Body of pancreas (tissue), 4 donors: ENCODE data around the gene CDC42EP3. TPM values are rescaled to one million over a fixed set of nuclear protein-coding genes. Genes with fewer than 3 reads are reported as not detected.
A peak's percentile ranks its signal among the peaks of the same experiment; 100 is the strongest.

ENCODE experiments used
- ATAC-seq: fragments of 150-250 bp; one replicate; pipeline ENCODE4 v1.9.1; 2016
- DNase-seq, 4 donors: peaks; one replicate each; pipeline ENCODE4 v3.0.0-alpha.2; 2019
- H3K27ac ChIP-seq, 4 donors: fragments of 200-600 bp; sonication (generic); 1 replicate in 3 of 4; 2 replicates in 1 of 4; pipeline versions ENCODE4 v1.5.1 to v1.6.1; 2016 to 2019; ENCODE audit warnings: mild to moderate bottlenecking in 1 of 4, mixed read lengths in 1 of 4, moderate library complexity in 1 of 4
- H3K27me3 ChIP-seq, 2 donors: fragments of 200-600 bp; sonication (generic); one replicate each; pipeline ENCODE4 v1.6.0; 2016; ENCODE audit warnings: mild to moderate bottlenecking in 1 of 2
- H3K36me3 ChIP-seq, 2 donors: fragments of 200-600 bp; sonication (generic); replicated peaks in 1 of 2; 2 replicates each; pipeline ENCODE4 v1.5.1; 2016; ENCODE audit warnings: low read depth in 2 of 2; ENCODE audit not compliant: insufficient read depth in 1 of 2
- H3K4me1 ChIP-seq: fragments of 200-600 bp; sonication (generic); one replicate; pipeline ENCODE4 v1.6.0; 2016
- H3K4me3 ChIP-seq, 2 donors: fragments of 200-600 bp; sonication (generic); 1 replicate in 1 of 2; 2 replicates in 1 of 2; pipeline ENCODE4 v1.5.1; 2016 to 2019
- H3K9me3 ChIP-seq, 3 donors: fragments of 200-600 bp; sonication (generic); 1 replicate in 2 of 3; 2 replicates in 1 of 3; pipeline ENCODE4 v1.5.1; 2016
- POLR2A ChIP-seq, 3 donors: fragments of 450-650 bp; IDR thresholded peaks; one replicate each; pipeline ENCODE4 v1.6.1; 2016; ENCODE audit warnings: antibody characterized with exemption in 3 of 3, mild to moderate bottlenecking in 2 of 3
- WGBS, 2 donors: methylation state at CpG; one replicate each; pipeline ENCODE4 v1.1.5; 2017; 5-methylcytosine and 5-hydroxymethylcytosine counted together
- intact Hi-C: fragments of 100-400 bp; cut with DNase I; formaldehyde crosslinking; loops from one replicate; pipeline ENCODE4 v1.15.1; 2023
- total RNA-seq, 2 donors: library from RNA; depleted of rRNA; stranded (reverse); fragments of >200 nt; gene quantifications; one replicate each; pipeline ENCODE4 v1.1.0, GENCODE V29; 2016
- TF ChIP-seq, protein P1 (sequence below), 7 experiments: fragments of 450-650 bp in 4 of 7; fragments of 200-600 bp in 3 of 7; sonication (generic) in 3 of 7; IDR thresholded peaks; one replicate each; pipeline ENCODE4 v1.5.1; 2016 to 2019; ENCODE audit warnings: antibody characterized with exemption in 7 of 7

Gene CDC42EP3
- total RNA-seq, 2 donors from 2014 or later: 5.3 to 7.8 TPM

DNA sequence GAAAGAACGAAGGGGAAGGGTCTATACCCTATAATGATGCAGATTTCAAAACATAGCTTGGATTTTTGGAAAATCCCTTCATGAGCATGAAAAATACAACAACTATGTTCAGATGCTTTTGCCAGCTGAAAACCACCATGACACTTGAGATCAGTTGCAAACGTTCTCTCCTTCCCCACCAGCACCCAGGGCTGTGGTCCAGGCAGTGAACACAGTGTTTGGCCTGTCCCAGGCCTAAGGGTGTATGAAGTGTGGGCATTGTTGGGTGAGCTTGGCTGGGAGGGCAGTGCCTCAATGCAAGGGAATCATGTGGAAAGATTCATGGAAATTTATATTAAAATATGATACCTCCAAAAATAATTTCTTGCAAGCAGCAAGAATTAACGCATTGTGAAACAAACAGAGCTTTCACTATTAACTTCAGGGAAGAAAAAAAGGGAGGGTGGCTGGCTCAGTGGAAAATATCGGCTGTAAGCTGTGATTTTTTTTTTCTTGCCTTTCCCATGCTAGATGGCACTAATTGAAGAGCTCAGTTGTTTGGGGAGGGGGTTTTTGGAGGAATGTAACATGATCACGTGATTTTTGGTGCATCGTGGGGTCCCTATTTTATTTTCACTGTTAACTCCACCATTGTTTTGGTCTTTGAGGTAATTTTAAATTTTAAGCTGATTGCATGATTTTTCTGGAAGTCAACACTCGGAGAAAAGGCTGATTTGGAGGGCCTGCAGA, 52.0 kb downstream of the CDC42EP3 start:
- intact Hi-C loops: no loop called here
- TF ChIP-seq, protein P1, sequence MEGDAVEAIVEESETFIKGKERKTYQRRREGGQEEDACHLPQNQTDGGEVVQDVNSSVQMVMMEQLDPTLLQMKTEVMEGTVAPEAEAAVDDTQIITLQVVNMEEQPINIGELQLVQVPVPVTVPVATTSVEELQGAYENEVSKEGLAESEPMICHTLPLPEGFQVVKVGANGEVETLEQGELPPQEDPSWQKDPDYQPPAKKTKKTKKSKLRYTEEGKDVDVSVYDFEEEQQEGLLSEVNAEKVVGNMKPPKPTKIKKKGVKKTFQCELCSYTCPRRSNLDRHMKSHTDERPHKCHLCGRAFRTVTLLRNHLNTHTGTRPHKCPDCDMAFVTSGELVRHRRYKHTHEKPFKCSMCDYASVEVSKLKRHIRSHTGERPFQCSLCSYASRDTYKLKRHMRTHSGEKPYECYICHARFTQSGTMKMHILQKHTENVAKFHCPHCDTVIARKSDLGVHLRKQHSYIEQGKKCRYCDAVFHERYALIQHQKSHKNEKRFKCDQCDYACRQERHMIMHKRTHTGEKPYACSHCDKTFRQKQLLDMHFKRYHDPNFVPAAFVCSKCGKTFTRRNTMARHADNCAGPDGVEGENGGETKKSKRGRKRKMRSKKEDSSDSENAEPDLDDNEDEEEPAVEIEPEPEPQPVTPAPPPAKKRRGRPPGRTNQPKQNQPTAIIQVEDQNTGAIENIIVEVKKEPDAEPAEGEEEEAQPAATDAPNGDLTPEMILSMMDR (IDR thresholded peaks at IDR 0.05): no peak
- TF ChIP-seq POLR2A (IDR thresholded peaks at IDR 0.05): no peak
- ATAC-seq (no peak), DNase-seq (no peak)
- Histone ChIP-seq H3K4me1 (peaks cover 21% of the 10 kb centered on the region), H3K36me3 (no peaks in the 10 kb centered on the region), H3K27ac (no peak overlapping the region), H3K4me3 (no peak overlapping the region), H3K27me3 (no peaks in the 10 kb centered on the region), H3K9me3 (no peaks in the 10 kb centered on the region)
- WGBS, 2 donors: 85 to 93% methylated on average over 7 of the region's 7 CpGs

DNA sequence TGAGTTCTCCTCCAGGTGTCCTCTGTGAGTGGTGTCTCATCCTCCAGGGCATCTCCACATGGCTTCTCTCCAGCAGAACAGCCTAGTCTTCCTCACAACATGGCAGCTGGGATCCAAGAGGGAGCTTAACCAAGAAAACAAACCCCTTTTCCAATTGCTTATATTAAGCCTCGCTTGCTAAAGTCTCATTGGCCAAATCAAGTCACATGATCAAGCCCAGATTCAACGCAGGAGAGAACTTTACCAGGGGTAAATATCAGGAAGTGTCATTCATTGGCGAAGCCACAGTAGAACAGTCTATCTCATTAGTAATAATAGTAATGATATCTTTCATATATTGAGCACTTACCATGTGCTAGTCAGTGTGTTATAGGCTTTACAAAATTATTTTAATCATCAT, 53.1 kb downstream of the CDC42EP3 start:
- ATAC-seq (no peak), DNase-seq (no peak)
- intact Hi-C loops: no loop called here
- H3K4me3 ChIP-seq: no peak overlapping the region
- 83 to 94% methylated on average over 3 of the region's 3 CpGs for WGBS, 2 donors
- no peak overlapping the region for H3K27ac ChIP-seq
- H3K9me3 ChIP-seq: no peaks in the 10 kb centered on the region
- H3K4me1 ChIP-seq: peaks cover 21% of the 10 kb centered on the region
- TF ChIP-seq, protein P1 (IDR thresholded peaks at IDR 0.05): no peak
- H3K36me3 ChIP-seq: no peaks in the 10 kb centered on the region
- H3K27me3 ChIP-seq: no peaks in the 10 kb centered on the region

DNA sequence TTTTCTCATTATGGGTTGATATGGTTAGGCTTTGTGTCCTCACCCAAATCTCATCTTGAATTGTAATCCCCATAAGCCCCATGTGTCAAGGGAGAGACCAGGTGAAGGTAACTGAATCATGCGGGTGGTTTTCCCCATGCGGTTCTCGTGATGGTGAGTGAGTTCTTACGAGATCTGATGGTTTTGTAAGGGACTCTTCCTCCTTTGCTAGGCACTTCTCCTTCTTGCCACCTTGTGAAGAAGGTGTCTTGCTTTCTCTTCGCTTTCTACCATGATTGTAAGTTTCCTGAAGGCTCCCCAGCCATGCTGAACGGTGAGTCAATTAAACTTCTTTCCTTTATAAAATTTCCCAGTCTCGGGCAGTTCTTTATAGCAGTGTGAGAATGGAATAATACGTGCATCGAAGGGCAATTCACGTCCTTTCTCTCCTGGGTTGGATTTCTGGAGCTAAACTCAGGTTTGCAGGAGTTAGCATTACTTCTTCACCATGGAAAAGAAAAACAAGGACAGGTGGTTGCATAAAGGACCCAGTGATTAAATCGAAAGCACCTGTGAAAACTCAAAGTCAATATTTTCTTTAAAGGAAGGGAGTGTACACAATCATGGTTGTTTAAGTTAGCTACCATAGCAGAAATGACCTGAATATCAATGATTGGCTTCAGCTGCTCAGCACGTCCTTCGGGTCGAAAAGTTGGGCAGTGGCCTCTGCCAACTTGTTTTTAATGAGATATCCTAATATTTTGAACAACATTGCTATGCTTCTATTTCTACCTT, 54.1 kb downstream of the CDC42EP3 start:
- intact Hi-C loops: no loop called here
- Histone ChIP-seq H3K9me3 (no peaks in the 10 kb centered on the region), H3K36me3 (no peaks in the 10 kb centered on the region), H3K27ac (no peak overlapping the region), H3K27me3 (no peaks in the 10 kb centered on the region), H3K4me1 (peaks cover 21% of the 10 kb centered on the region), H3K4me3 (no peak overlapping the region)
- WGBS, 2 donors: 73 to 75% methylated on average over 14 of the region's 14 CpGs
- no peak for ATAC-seq
- no peak for TF ChIP-seq POLR2A (IDR thresholded peaks at IDR 0.05)
- TF ChIP-seq, protein P1 (IDR thresholded peaks at IDR 0.05): no peak
- no peak for DNase-seq

DNA sequence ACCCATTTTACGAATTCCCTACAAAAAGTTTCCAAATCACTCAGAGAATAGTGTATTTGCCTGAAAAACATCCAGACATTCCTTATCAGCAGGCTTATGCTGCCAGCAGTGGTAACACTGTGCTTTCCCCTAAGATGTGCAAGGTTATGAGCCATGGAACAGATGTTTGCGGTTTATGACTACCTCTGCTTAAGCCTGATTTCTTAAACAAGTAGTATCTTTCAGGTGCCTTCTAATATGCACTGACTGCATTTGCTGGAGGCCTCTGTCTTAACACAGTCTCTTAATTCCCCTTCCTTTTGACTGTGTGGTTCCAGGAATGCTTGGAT, 54.8 kb downstream of the CDC42EP3 start:
- H3K4me1 ChIP-seq: peaks cover 21% of the 10 kb centered on the region
- intact Hi-C loops: no loop called here
- no peaks in the 10 kb centered on the region for H3K9me3 ChIP-seq
- no peak for DNase-seq
- H3K4me3 ChIP-seq: no peak overlapping the region
- peak overlapping the region in 1 of 4 donors; percentile 37 for H3K27ac ChIP-seq
- WGBS, 2 donors: 37 to 46% methylated on average over 2 of the region's 2 CpGs
- no peaks in the 10 kb centered on the region for H3K36me3 ChIP-seq
- TF ChIP-seq, protein P1 (IDR thresholded peaks at IDR 0.05): no peak
- no peak for TF ChIP-seq POLR2A (IDR thresholded peaks at IDR 0.05)
- peak; percentile 55 for ATAC-seq
- no peaks in the 10 kb centered on the region for H3K27me3 ChIP-seq
